GM21786 (cell line): ENCODE data around the gene RHOV.

Source experiments
- ATAC-seq: cut with Tn5 transposase; IDR thresholded peaks from one replicate; pipeline ENCODE4 v1.9.1; 2021; ENCODE audit not compliant: unreplicated experiment

RHOV gene

GRCh38 chr15:40846841-40847222, 27.2 kb downstream of the RHOV start:
- ATAC-seq, result peak; percentile 5

- no peak for ATAC-seq
These were observed 28.3 kb downstream of the RHOV start for GRCh38 chr15:40845511-40846284.

- ATAC-seq, result no peak
These were observed 29.0 kb downstream of the RHOV start for GRCh38 chr15:40845036-40845435.

GRCh38 chr15:40844696-40845030, 29.4 kb downstream of the RHOV start:
- no peak for ATAC-seq

- ATAC-seq, result no peak
These were observed 29.9 kb downstream of the RHOV start, which contains the start of gene SPINT1 for GRCh38 chr15:40843885-40844695. Gene SPINT1, plus strand, starts transcription at chr15:40844048. Its CDS starts 507 bp downstream, at chr15:40844555.

- ATAC-seq, result no peak
These were observed 30.7 kb downstream of the RHOV start for GRCh38 chr15:40843261-40843884.

GRCh38 chr15:40841741-40842140, 32.3 kb downstream of the RHOV start:
- no peak for ATAC-seq

- no peak for ATAC-seq
These were observed 35.3 kb downstream of the RHOV start for GRCh38 chr15:40838756-40839155.

- no peak for ATAC-seq
These were observed 38.0 kb downstream of the RHOV start for GRCh38 chr15:40836020-40836419.

- no peak for ATAC-seq
These were observed 41.1 kb downstream of the RHOV start for GRCh38 chr15:40832903-40833302.

GRCh38 chr15:40831861-40832260, 42.2 kb downstream of the RHOV start:
- ATAC-seq, result no peak

GRCh38 chr15:40830884-40831283, 43.1 kb downstream of the RHOV start:
- no peak for ATAC-seq

- no peak for ATAC-seq
These were observed 44.9 kb downstream of the RHOV start for GRCh38 chr15:40829115-40829514.

- ATAC-seq, result no peak
These were observed 45.5 kb downstream of the RHOV start, which contains the start of gene PPP1R14D for GRCh38 chr15:40828447-40829036. Gene PPP1R14D, minus strand, starts transcription at chr15:40828708. Its CDS starts 67 bp downstream, at chr15:40828641.

GRCh38 chr15:40826423-40827075, 47.5 kb downstream of the RHOV start:
- no peak for ATAC-seq

GRCh38 chr15:40825661-40826422, 48.2 kb downstream of the RHOV start:
- ATAC-seq, result no peak

GRCh38 chr15:40823572-40824343, 50.3 kb downstream of the RHOV start:
- no peak for ATAC-seq
